Activated B cell treated with CpG ODN at 0.5 μM for 24 hours (primary cell): ENCODE results near the gene XIRP1. TPM values are rescaled to one million over a fixed set of nuclear protein-coding genes. Genes with fewer than 3 reads are reported as not detected.

Experiments
- ATAC-seq: fragments of 200-7000 bp; cut with Tn5 transposase; one replicate; pipeline ENCODE4 v1.10.0; 2021; ENCODE audit warnings: low read depth, mild to moderate bottlenecking, moderate library complexity
- CTCF ChIA-PET: fragments of 350-600 bp; sonication (Branson Sonifier 250); formaldehyde crosslinking; loops from one replicate; lab custom pipeline; 2021; ENCODE audit warnings: antibody characterized with exemption; lab: Charles Lee
- POLR2A ChIA-PET: fragments of 350-600 bp; sonication (Branson Sonifier 250); formaldehyde crosslinking; loops from one replicate; lab custom pipeline; 2021; ENCODE audit warnings: antibody characterized with exemption; lab: Charles Lee
- DNase-seq: peaks from one replicate; pipeline ENCODE4 v3.0.0; 2022
- H3K27ac Mint-ChIP-seq: one replicate; pipeline ENCODE4 v1.8.0; 2020; ENCODE audit warnings: mixed read lengths
- H3K27me3 Mint-ChIP-seq: one replicate; pipeline ENCODE4 v1.8.0; 2021; ENCODE audit warnings: mixed read lengths
- H3K36me3 Mint-ChIP-seq: one replicate; pipeline ENCODE4 v1.8.0; 2021; ENCODE audit warnings: low read depth, mixed read lengths
- H3K4me1 Mint-ChIP-seq: one replicate; pipeline ENCODE4 v1.8.0; 2021; ENCODE audit warnings: mixed read lengths
- H3K4me3 Mint-ChIP-seq: one replicate; pipeline ENCODE4 v1.8.0; 2020; ENCODE audit warnings: mild to moderate bottlenecking, mixed read lengths
- H3K9me3 Mint-ChIP-seq: one replicate; pipeline ENCODE4 v1.8.0; 2020; ENCODE audit warnings: mixed read lengths
- intact Hi-C: fragments of 100-400 bp; cut with micrococcal nuclease; formaldehyde crosslinking; loops from one replicate; pipeline ENCODE4 v1.15.1; 2024
- total RNA-seq: library from RNA; stranded (reverse); gene quantifications from 2 replicates; pipeline ENCODE4 v1.2.3, GENCODE V29; 2022
- TF ChIP-seq, protein P1 (sequence below): fragments of 200-600 bp; IDR thresholded peaks from one replicate; pipeline ENCODE4 v1.8.0; 2022; ENCODE audit warnings: antibody characterized with exemption, mild to moderate bottlenecking

Gene XIRP1
- total RNA-seq, 1 donor from 2014 or later, result 0.60 TPM

DNA sequence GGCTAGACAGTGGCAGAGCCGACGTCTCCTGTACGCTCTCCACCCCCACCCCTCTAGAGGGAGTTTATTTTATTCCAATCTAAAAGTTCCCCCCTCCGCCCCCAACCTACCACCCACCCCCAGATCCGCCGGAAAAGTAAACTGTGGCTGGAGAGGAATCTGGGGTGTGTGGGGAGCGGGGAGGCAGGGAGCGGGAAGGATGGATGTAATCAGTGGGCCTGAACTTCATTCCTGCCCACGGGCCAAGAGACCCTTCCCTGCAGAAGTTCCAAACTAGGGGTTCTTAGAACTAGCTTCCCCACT lies 38.5 kb downstream of the XIRP1 start:
- peak overlapping the region; percentile 66 for H3K4me3 Mint-ChIP-seq
- H3K4me1 Mint-ChIP-seq, result peaks cover 45% of the 10 kb centered on the region
- ChIA-PET CTCF (no interaction called here), POLR2A (interaction anchor here (0.9 kb wide), 1 partner anchor 30 kb away, joined by 4 read pairs; no protein-coding TSS in a partner anchor)
- H3K36me3 Mint-ChIP-seq, result peaks cover 10% of the 10 kb centered on the region
- TF ChIP-seq, protein P1, sequence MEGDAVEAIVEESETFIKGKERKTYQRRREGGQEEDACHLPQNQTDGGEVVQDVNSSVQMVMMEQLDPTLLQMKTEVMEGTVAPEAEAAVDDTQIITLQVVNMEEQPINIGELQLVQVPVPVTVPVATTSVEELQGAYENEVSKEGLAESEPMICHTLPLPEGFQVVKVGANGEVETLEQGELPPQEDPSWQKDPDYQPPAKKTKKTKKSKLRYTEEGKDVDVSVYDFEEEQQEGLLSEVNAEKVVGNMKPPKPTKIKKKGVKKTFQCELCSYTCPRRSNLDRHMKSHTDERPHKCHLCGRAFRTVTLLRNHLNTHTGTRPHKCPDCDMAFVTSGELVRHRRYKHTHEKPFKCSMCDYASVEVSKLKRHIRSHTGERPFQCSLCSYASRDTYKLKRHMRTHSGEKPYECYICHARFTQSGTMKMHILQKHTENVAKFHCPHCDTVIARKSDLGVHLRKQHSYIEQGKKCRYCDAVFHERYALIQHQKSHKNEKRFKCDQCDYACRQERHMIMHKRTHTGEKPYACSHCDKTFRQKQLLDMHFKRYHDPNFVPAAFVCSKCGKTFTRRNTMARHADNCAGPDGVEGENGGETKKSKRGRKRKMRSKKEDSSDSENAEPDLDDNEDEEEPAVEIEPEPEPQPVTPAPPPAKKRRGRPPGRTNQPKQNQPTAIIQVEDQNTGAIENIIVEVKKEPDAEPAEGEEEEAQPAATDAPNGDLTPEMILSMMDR, result no peak
- H3K9me3 Mint-ChIP-seq, result no peaks in the 10 kb centered on the region
- peak overlapping the region; percentile 44 for H3K27ac Mint-ChIP-seq
- intact Hi-C loops, result no loop called here
- no peak for DNase-seq
- ATAC-seq, result no peak
- no peaks in the 10 kb centered on the region for H3K27me3 Mint-ChIP-seq

DNA sequence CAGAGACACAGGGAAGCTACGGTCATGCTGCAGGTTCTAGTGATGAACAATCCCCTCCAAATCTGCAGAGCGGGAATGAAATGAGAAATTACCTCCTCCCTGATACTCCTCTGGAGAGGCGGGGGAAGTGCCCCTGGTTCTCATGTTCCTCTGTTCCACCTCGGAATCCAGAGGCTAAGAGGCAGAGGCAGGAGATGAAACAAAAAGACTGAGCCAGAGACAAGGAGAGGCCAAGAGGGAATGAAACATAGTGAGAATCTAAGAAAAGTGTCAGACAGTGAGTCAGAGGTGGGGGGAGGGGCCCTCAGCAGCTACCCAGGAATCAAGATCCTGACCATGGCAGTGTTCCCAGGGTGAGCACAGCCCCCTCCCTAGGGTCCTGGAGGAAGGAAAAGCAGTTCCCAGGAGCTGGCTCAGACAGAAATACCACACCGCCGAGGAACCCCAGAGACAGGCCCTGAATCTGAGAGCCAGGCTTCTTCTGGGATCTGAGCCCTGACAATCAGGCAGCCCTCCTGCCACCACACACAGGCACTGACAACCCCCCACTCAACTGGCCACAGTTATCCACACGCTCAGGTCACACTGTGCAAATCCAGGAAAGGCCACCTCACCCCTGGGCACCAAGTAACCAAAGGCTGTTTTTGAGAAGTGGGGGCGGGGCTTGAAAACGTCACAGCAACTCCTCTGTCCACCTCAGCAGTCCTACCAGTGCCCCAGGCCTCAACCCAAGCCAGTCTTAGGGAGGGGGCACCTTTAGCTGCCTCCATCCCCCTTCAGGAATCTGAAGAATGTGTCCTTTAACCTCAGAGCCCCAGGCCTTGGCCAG lies 41.4 kb downstream of the XIRP1 start:
- no peak for ATAC-seq
- intact Hi-C loops, result loop anchor here (2.0 kb wide), 1 partner anchor 1012 kb away; the partner anchor contains the start of gene MYD88

DNA sequence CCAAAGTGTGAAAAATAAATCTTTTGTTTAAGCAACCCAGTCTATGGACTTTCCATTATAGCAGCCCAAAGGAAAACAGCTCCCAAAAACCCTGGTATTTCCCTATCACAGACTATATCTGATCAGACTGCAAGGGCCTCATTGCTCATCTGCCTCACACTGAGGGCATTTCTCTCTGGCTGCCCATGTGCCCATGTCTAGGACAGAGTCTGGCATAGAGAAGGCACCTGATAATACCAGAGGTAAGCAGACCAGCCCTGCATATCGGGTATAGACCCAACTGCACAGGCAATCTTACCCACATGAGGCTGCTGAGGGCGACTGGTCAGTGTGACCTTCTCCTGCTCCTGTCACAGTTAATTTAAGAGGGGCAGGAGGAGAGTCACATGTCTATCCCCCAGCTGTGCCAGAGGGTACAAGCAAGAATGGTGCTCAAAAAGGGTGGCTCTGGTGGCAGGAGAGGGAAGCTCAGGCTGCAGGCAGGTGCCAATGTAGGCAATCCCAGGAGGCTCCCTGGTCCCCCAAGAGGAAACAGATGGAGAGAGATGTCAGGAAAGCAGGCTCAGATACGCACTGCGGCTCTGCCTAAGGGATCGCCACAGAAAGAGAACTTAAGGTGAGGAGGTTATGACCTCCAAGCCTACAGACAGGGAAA lies 42.1 kb downstream of the XIRP1 start:
- H3K4me1 Mint-ChIP-seq, result peaks cover 78% of the 10 kb centered on the region
- intact Hi-C loops, result loop anchor here (2.0 kb wide), 1 partner anchor 1011 kb away; the partner anchor contains the start of gene MYD88
- peak overlapping the region; percentile 98 for H3K4me3 Mint-ChIP-seq
- ATAC-seq, result no peak
- H3K27ac Mint-ChIP-seq, result peak overlapping the region; percentile 99
- H3K36me3 Mint-ChIP-seq, result peaks cover 31% of the 10 kb centered on the region
- H3K27me3 Mint-ChIP-seq, result no peaks in the 10 kb centered on the region
- H3K9me3 Mint-ChIP-seq, result no peaks in the 10 kb centered on the region
- DNase-seq, result no peak
- CTCF ChIA-PET, result interaction anchor here (0.6 to 1.2 kb wide), 3 partner anchors 40 to 228 kb away, joined by 3 to 5 read pairs (median 4); no protein-coding TSS in a partner anchor
- TF ChIP-seq, protein P1, result no peak
- POLR2A ChIA-PET, result interaction anchor here (3.0 to 6.0 kb wide), 2 partner anchors 23 to 105 kb away, joined by 7 to 42 read pairs; no protein-coding TSS in a partner anchor

More for the DNA sequence above, 41.4 kb downstream of the XIRP1 start:
- Mint-ChIP-seq H3K27me3 (no peaks in the 10 kb centered on the region), H3K4me1 (peaks cover 74% of the 10 kb centered on the region), H3K4me3 (peak overlapping the region; percentile 98), H3K27ac (peak overlapping the region; percentile 99), H3K36me3 (peaks cover 24% of the 10 kb centered on the region), H3K9me3 (no peaks in the 10 kb centered on the region)
- ChIA-PET POLR2A (interaction anchor here (3.0 to 6.0 kb wide), 2 partner anchors 24 to 104 kb away, joined by 7 to 42 read pairs; no protein-coding TSS in a partner anchor), CTCF (interaction anchor here (0.6 to 1.0 kb wide), 3 partner anchors 24 to 227 kb away, joined by 3 to 5 read pairs (median 4); no protein-coding TSS in a partner anchor)
- TF ChIP-seq, protein P1, result no peak
- peak; percentile 30 for DNase-seq

DNA sequence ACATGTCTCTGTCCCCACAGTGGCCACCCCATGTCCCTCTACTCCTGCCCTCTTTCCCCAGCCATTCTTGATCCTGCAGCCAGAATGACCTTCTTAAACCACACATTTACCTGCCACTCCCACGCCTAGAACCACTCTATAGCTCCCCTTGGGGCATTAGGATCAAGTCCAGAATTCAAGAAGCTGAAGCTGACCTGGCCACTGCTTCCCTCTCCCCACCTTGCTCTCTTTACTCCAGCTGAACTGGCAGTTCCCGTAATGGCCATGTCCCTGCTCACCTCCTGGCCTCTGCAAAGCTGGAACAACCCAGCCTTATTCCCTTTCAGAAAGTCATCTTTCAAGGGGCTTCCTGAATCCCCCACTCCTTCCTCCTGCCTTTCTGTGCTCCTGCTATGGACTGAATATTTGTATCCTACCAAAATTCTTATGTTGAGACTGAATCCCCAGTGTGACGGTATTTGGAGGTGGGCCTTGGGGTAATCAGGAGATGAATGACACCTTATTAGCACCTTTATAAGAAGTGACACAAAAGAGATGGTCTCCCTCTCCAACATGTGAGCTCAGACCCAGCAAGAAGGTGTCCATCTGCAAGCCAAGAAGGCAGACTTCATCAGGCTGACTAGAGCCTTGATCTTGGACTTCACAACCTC lies 42.8 kb downstream of the XIRP1 start:
- Mint-ChIP-seq H3K4me3 (peak overlapping the region; percentile 98), H3K9me3 (no peaks in the 10 kb centered on the region), H3K27ac (peak overlapping the region; percentile 99), H3K36me3 (peaks cover 38% of the 10 kb centered on the region), H3K27me3 (no peaks in the 10 kb centered on the region), H3K4me1 (peaks cover 78% of the 10 kb centered on the region)
- intact Hi-C loops, result loop anchor here (2.0 kb wide), 1 partner anchor 1011 kb away; the partner anchor contains the start of gene MYD88
- ATAC-seq (no peak), DNase-seq (no peak)
- ChIA-PET POLR2A (interaction anchor here (0.8 to 6.0 kb wide), 8 partner anchors 22 to 235 kb away, joined by 3 to 42 read pairs (median 6); no protein-coding TSS in a partner anchor), CTCF (interaction anchor here (1.0 to 1.2 kb wide), 3 partner anchors 41 to 46 kb away, joined by 3 to 4 read pairs (median 3); partner anchors contain the start of genes GORASP1 and TTC21A)
- TF ChIP-seq, protein P1, result no peak
